Dermis blood vessel endothelial cell (primary cell): ENCODE data around the gene RFC2. TPM values are rescaled to one million over a fixed set of nuclear protein-coding genes. Genes with fewer than 3 reads are reported as not detected.
"Not testable (repeated sequence)": the region's sequence is repeated elsewhere in the genome, so short reads cannot be mapped to it uniquely, and the experiment has no call there.

Experiments
- DNase-seq: peaks from one replicate; pipeline ENCODE4 v3.0.0; 2010
- total RNA-seq: library from RNA; depleted of rRNA; stranded (reverse); fragments of >200 nt; gene quantifications from 2 replicates; pipeline ENCODE4 v1.2.3, GENCODE V29; 2014

The RFC2 gene
- total RNA-seq, 1 donor from 2014 or later = 20.9 TPM

DNA sequence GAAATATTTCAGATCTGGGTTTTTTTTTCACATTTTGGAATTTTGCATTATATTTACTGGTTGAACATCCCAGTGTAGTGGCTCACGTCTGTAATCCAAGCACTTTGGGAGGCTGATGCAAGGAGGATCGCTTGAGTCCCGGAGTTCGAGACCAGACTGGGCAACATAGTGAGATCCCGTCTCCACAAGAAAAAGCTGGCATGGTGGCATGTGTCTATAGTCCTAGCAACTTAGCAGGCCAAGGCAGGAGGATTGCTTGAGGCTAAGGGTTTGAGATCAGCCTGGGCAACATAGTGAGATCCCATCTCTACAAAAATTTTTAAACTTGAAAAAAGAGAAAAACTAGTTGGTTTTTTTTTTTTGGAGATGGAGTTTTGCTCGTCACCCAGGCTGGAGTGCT, 6.0 kb downstream of the RFC2 start:
- DNase-seq = no peak

DNA sequence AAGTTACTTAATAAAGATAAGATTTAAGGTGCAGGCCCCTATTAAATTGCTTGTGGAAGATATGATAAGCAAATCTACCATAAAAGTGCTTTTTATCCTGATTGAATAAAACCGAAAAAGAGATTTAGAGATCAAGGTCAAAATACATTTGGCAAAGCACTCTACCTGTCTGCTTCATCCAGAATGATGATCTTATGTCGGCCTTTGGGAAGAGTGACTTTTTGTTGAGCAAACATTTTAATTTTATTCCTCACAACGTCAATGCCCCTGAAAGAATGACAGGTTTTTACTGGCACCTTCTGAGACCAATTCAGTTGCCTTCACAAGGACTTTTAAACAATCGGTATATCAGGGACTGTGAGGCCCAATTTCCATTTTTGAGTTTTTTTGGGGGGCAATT, 7.7 kb downstream of the RFC2 start:
- DNase-seq = no peak

DNA sequence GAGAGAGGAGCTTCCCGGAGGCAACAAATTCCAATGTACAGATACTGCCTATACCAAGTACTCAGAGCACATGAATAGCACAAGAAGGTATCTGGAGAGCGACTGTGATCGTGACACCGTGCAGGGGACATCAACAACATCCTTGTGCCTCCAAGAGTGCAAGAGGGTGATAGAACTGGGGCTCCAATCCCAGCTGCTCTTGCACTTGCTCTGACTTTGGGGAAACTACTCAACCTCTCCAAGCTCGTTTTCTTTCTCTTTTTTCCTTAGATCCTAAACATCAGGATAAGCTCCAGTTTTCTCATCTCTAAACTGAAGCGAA, 12.1 kb downstream of the RFC2 start:
- no peak for DNase-seq

GRCh38 chr7:74240482-74240881, 13.7 kb downstream of the RFC2 start:
- DNase-seq = no peak

DNA sequence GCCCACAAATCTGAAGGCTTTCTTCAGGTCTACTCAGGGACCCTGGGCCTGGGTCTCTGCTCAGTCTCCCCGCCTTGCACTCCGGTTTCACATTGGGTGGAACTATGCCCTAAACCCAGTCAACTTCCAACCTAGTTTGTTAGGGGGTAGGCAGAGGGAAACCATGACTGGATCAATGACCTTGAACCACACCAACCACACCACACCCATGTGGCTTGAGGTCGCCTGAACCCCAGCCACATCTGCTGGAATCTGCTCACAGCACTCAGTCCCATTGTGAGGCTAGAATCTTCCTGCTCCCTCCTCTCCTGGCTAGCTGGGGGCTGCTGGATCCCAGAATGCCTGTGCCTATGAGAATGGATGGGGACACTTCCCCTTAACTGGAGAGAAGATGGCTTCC, 17.9 kb downstream of the RFC2 start:
- no peak for DNase-seq

GRCh38 chr7:74235518-74236268, 18.5 kb downstream of the RFC2 start:
- no peak for DNase-seq

GRCh38 chr7:74233655-74234285, 20.4 kb downstream of the RFC2 start:
- DNase-seq = no peak

GRCh38 chr7:74231232-74231590, 23.0 kb downstream of the RFC2 start:
- no peak for DNase-seq

DNA sequence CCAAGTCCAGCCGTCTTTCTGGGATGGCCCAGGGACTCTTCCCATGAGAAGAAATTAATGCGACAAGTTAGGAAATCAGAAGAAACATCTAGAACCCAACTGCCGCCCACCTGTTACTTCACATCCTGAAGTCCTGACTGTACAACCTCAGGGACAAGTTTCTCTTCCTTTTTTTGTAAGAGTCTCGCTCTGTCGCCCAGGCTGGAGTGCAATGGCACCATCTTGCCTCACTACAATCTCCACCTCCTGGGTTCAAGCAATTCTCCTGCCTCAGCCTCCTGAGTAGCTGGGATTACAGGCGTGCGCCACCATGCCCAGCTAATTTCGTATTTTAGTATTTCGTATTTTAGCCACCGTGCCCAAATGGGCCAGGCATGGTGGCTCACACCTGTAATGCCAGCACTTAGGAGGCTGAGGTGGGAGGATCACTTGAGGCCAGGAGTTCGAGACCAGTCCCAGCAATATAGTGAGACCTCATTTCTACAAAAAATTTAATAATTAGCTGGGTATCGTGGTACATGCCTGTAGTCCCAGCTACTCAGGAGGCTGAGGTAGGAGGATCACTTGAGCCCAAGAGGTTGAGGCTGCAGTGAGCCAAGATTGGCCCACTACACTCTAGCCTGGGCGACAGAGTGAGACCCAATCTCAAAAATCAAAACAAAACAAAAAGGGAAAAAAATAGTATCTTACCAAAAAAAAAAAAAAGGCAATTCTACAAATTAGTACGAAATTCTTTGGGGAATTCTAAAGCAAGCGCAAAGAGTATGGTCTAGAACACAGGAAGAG, 23.6 kb downstream of the RFC2 start:
- DNase-seq = no peak

DNA sequence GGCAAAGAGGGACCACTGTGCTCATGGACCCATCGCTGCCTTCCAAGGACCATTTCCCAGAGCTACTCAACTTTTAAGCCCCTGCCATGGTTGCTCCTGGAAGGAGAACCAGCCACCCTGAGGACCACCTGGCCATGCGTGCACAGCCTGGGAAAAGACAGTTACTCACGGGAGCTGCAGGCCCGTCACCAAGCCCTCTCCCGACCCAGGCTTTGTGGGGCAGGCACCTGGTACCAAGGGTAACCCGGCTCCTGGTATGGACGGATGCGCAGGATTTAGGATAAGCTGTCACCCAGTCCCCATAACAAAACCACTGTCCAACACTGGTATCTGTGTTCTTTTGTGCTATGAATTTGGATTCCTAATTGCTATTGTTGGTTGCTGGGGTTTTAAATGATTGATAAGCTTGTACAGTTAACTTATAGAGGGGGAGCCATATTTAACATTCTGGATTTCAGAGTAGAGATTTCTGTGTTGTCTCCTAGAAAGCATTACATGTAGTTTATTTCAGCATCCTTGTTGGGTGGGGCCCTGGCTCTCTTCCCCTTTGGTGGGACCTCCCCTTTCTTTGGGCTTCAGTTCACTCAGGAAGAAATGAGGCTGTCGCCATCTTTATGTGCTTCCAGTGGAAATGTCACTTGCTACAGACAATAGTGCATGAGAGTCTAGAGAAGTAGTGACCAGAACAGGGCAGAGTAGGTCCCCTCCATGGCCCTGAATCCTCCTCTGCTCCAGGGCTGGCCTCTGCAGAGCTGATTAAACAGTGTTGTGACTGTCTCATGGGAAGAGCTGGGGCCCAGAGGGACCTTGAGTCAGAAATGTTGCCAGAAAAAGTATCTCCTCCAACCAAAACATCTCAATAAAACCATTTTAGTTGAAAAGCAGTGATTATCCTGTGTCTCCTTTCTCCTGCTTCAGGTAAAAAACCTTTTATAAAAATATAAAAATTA, 25.0 kb downstream of the RFC2 start:
- no peak for DNase-seq

- no peak for DNase-seq
Observed at GRCh38 chr7:74226633-74227032, 27.6 kb downstream of the RFC2 start.

DNA sequence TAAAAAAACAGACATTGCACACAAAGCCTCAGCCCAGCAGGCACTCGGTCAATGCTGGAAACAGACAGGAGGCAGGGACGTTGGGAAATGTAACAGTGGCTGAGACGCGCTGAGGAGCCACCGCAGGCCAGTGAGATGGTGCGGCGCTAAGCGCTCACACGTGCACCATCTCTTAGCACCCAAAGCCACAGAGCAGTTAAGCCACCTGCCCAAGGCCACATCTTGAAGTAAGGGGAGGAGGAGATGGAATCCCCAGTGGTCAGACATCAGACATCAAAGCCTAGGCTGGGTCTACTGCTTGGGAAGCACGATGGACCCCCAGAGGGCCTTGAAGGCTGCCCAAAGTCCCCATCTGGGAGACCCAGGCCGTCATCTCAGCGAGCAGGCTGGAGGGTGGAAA, 28.8 kb downstream of the RFC2 start:
- no peak for DNase-seq

DNA sequence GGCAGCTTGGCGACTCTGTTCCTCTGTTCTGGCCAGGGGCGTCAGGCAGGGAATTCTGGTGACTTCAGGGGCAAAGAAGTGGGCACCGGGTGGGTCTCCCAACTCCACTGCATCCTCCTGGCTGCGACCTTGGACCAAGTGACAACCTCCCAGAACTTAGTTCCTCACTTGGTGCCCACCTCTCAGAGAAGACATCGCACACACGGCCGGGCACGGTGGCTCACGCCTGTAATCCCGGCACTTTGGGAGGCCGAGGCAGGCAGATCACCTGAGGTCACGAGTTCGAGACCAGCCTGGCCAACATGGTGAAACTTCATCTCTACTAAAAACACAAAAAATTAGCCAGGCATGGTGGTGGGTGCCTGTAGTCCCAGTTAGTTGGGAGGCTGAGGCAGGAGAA, 29.3 kb downstream of the RFC2 start:
- DNase-seq = not testable (repeated sequence)

GRCh38 chr7:74224511-74224832, 29.7 kb downstream of the RFC2 start:
- no peak for DNase-seq

GRCh38 chr7:74223711-74224510, 30.3 kb downstream of the RFC2 start:
- DNase-seq = no peak

GRCh38 chr7:74222851-74223710, 31.1 kb downstream of the RFC2 start:
- DNase-seq = no peak

DNA sequence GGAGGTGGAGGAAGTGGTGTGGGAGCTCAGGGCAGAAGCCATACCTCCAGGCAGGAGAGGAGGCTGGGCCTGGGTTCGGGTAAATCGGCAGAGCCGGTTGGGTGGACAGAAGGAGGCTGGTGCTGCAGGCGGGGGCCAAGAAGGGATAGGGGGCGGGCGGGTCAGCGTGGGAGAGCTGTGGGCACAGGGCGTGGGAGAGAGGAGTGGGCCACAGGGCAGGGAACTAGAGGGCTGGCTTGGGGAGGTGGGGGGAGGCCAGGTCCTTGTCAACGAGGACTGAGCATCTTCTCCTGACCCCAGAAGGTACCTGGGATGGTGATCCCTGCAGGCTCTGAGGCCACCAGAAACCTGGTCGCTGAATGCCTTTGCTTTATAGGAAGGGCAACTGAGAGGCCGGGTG, 32.5 kb downstream of the RFC2 start:
- DNase-seq = no peak

DNA sequence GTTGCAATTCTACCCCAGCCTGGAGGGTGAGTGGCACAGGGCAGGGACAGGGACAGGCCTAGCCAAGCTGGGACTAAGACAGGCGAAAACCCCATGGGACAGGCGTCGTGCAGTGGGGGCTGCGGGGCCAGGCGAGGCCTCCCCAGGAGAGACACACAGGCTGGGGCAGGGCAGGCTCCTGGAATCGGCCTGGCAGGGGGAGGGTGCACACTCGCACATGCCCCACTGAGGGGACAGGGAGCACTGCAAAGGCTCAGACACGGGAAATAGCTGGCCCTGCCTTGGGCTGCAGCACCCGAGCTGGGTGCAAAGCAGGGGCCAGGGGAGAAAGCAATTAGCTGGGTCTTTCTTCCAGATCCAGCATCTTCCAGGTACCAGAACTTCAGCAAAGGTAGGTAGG, 34.0 kb downstream of the RFC2 start:
- DNase-seq = no peak

GRCh38 chr7:74219416-74219815, 34.8 kb downstream of the RFC2 start:
- DNase-seq = no peak

DNA sequence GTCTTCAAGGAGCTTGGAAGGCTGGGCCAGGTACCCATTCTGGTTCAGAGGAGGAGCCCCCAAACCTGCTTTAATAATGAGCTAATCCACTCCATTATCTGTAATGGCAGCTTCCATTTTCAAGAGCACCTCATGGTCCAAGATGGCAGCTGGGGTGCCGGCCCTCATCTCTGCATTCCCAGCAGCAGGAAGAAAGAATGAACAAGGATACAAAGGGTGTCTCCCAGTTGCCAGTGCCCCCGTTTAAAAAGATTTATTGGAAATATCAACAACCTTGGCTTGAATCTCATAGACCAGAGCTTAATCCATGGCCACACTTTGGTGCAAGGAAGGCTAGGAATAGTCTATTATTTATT, 35.9 kb downstream of the RFC2 start:
- DNase-seq = no peak
